H1 (cell line): ENCODE data around the gene FBXW8. TPM values are rescaled to one million over a fixed set of nuclear protein-coding genes. Genes with fewer than 3 reads are reported as not detected.

Experiments
- CTCF ChIA-PET: fragments of 300-600 bp; sonication (Branson Sonifier 250); formaldehyde crosslinking; loops from one replicate; lab custom pipeline; 2021; ENCODE audit not compliant: partially characterized antibody; lab: Charles Lee
- POLR2A ChIA-PET: fragments of 300-600 bp; sonication (Branson Sonifier 250); formaldehyde crosslinking; loops from one replicate; lab custom pipeline; 2021; ENCODE audit warnings: inconsistent platforms; ENCODE audit not compliant: partially characterized antibody; lab: Charles Lee
- DNase-seq, 2 experiments: peaks; one replicate each; pipeline versions ENCODE4 v3.0.0 to v3.0.0-alpha.2; 2010 to 2022; ENCODE audit warnings: low spot score in 2 of 2, low read depth in 1 of 2, mixed read lengths in 1 of 2
- FAIRE-seq: peaks from 2 replicates; lab custom pipeline; 2011; peaks lifted over from hg19 to GRCh38; lab: Jason Lieb, UNC
- H2AFZ ChIP-seq: 2 replicates; pipeline ENCODE4 v1.8.1; 2012; ENCODE audit warnings: low read length, inconsistent platforms
- H2AK5ac ChIP-seq: 2 replicates; pipeline ENCODE4 v1.6.1; 2013; ENCODE audit warnings: low read depth, low read length
- H2BK120ac ChIP-seq: replicated peaks from 2 replicates; pipeline ENCODE3; 2013; ENCODE audit warnings: low read depth, low read length, inconsistent platforms
- H2BK12ac ChIP-seq: 2 replicates; pipeline ENCODE4 v1.6.1; 2013; ENCODE audit warnings: low read depth, low read length
- H2BK15ac ChIP-seq: 2 replicates; pipeline ENCODE4 v1.6.1; 2013; ENCODE audit warnings: low read length
- H2BK20ac ChIP-seq: 2 replicates; pipeline ENCODE4 v1.6.1; 2013; ENCODE audit warnings: low read length
- H2BK5ac ChIP-seq: 2 replicates; pipeline ENCODE4 v1.6.1; 2013; ENCODE audit warnings: low read depth, low read length
- H3K14ac ChIP-seq: 2 replicates; pipeline ENCODE4 v1.6.1; 2013; ENCODE audit warnings: inconsistent platforms; ENCODE audit not compliant: insufficient read length
- H3K18ac ChIP-seq: 2 replicates; pipeline ENCODE4 v1.6.1; 2013; ENCODE audit warnings: low read length; ENCODE audit errors: extremely low read depth
- H3K23ac ChIP-seq: 2 replicates; pipeline ENCODE4 v1.6.1; 2013; ENCODE audit warnings: inconsistent platforms; ENCODE audit not compliant: insufficient read length
- H3K23me2 ChIP-seq: 2 replicates; pipeline ENCODE4 v1.6.1; 2013; ENCODE audit warnings: low read depth, low read length
- H3K27ac ChIP-seq: 2 replicates; pipeline ENCODE4 v1.6.1; 2011; ENCODE audit warnings: low read depth, low read length, inconsistent platforms
- H3K27me3 ChIP-seq, 4 experiments: replicated peaks in 1 of 4; 1 replicate in 1 of 4; 2 replicates in 3 of 4; pipeline versions ENCODE4 v1.6.1 to v1.8.1; 2011 to 2013; ENCODE audit warnings: low read length in 3 of 4, mild to moderate bottlenecking in 3 of 4, inconsistent platforms in 2 of 4, mixed read lengths in 2 of 4, moderate library complexity in 1 of 4; ENCODE audit not compliant: control insufficient read depth in 3 of 4, insufficient read depth in 3 of 4; ENCODE audit errors: extremely low read depth in 1 of 4
- H3K36me3 ChIP-seq, 4 experiments: 2 replicates each; pipeline versions ENCODE4 v1.6.1 to v1.8.1; 2011 to 2013; ENCODE audit warnings: mild to moderate bottlenecking in 4 of 4, low read length in 3 of 4, moderate library complexity in 2 of 4, control low read depth in 1 of 4, inconsistent platforms in 1 of 4; ENCODE audit not compliant: insufficient read depth in 4 of 4, control insufficient read depth in 2 of 4
- H3K4ac ChIP-seq: replicated peaks from 2 replicates; pipeline ENCODE3; 2013; ENCODE audit warnings: low read length, low read depth, mixed read lengths, inconsistent platforms; ENCODE audit not compliant: insufficient read length
- H3K4me1 ChIP-seq, 4 experiments: replicated peaks in 1 of 4; 1 replicate in 1 of 4; 2 replicates in 3 of 4; pipeline versions ENCODE4 v1.6.1 to v1.8.1; 2011 to 2013; ENCODE audit warnings: low read length in 3 of 4, inconsistent platforms in 2 of 4, mixed read lengths in 1 of 4; ENCODE audit not compliant: insufficient read depth in 4 of 4, control insufficient read depth in 3 of 4
- H3K4me2 ChIP-seq, 2 experiments: 2 replicates each; pipeline versions ENCODE4 v1.6.1 to v1.8.1; 2011 to 2013; ENCODE audit warnings: low read depth in 2 of 2, low read length in 2 of 2, control low read depth in 1 of 2, inconsistent platforms in 1 of 2, mild to moderate bottlenecking in 1 of 2; ENCODE audit not compliant: insufficient read depth in 1 of 2
- H3K4me3 ChIP-seq, 4 experiments: fragments of 200-600, 300-600 bp in 1 of 4; sonication (generic), shearing (Covaris generic), sonication (Bioruptor Twin) in 1 of 4; 2 replicates each; pipeline versions ENCODE4 v1.5.1 to v1.8.1; 2011 to 2016; ENCODE audit warnings: low read length in 4 of 4, low read depth in 3 of 4, control low read depth in 2 of 4, inconsistent platforms in 2 of 4, mild to moderate bottlenecking in 2 of 4, mixed read lengths in 1 of 4, moderate library complexity in 1 of 4; ENCODE audit not compliant: insufficient read depth in 2 of 4; ENCODE audit errors: extremely low read depth in 1 of 4
- H3K56ac ChIP-seq: replicated peaks from 2 replicates; pipeline ENCODE3; 2013; ENCODE audit warnings: low read depth, mild to moderate bottlenecking, mixed read lengths, low read length, inconsistent platforms; ENCODE audit not compliant: insufficient read length
- H3K79me1 ChIP-seq: 2 replicates; pipeline ENCODE4 v1.6.1; 2013; ENCODE audit warnings: low read depth, low read length, control low read depth
- H3K79me2 ChIP-seq, 2 experiments: 2 replicates each; pipeline versions ENCODE4 v1.6.1 to v1.8.1; 2012 to 2013; ENCODE audit warnings: low read length in 2 of 2, mild to moderate bottlenecking in 2 of 2, inconsistent platforms in 1 of 2; ENCODE audit not compliant: insufficient read depth in 2 of 2, control insufficient read depth in 1 of 2
- H3K9ac ChIP-seq, 4 experiments: replicated peaks in 1 of 4; 1 replicate in 1 of 4; 2 replicates in 3 of 4; pipeline versions ENCODE4 v1.6.1 to v1.8.1; 2011 to 2013; ENCODE audit warnings: low read depth in 3 of 4, low read length in 3 of 4, control low read depth in 2 of 4, mild to moderate bottlenecking in 2 of 4, moderate library complexity in 2 of 4, inconsistent platforms in 1 of 4; ENCODE audit errors: extremely low read depth in 1 of 4
- H3K9me3 ChIP-seq, 2 experiments: 2 replicates each; pipeline versions ENCODE4 v1.6.1 to v1.8.1; 2012 to 2013; ENCODE audit warnings: mild to moderate bottlenecking in 2 of 2, moderate library complexity in 2 of 2, control low read depth in 1 of 2, inconsistent platforms in 1 of 2, low read depth in 1 of 2, low read length in 1 of 2, mixed read lengths in 1 of 2; ENCODE audit not compliant: insufficient read depth in 2 of 2
- H4K20me1 ChIP-seq, 2 experiments: replicated peaks in 1 of 2; 2 replicates each; pipeline versions ENCODE3 to v1.8.1; 2011 to 2013; ENCODE audit warnings: inconsistent platforms in 2 of 2, low read length in 2 of 2, mild to moderate bottlenecking in 1 of 2; ENCODE audit not compliant: insufficient read depth in 2 of 2, control insufficient read depth in 1 of 2
- H4K5ac ChIP-seq: 2 replicates; pipeline ENCODE4 v1.6.1; 2013; ENCODE audit warnings: low read length, low read depth, mixed read lengths, inconsistent platforms; ENCODE audit not compliant: insufficient read length
- H4K8ac ChIP-seq: 2 replicates; pipeline ENCODE4 v1.8.0; 2013; ENCODE audit warnings: mild to moderate bottlenecking, moderate library complexity, low read length, inconsistent platforms; ENCODE audit not compliant: insufficient read depth; ENCODE audit errors: extremely low read depth
- H4K91ac ChIP-seq: replicated peaks from 2 replicates; pipeline ENCODE3; 2013; ENCODE audit warnings: low read length, mixed read lengths, inconsistent platforms; ENCODE audit not compliant: insufficient read length
- ASH2L ChIP-seq: fragments of 200-600, 300-600 bp; sonication (generic); IDR thresholded peaks from one replicate; pipeline ENCODE4 v1.7.1; 2017; ENCODE audit warnings: low read length
- ATF3 ChIP-seq: IDR thresholded peaks from 2 replicates; pipeline ENCODE4 v1.6.1; 2011; ENCODE audit warnings: low read depth, mild to moderate bottlenecking, low read length; ENCODE audit not compliant: insufficient read depth
- BRCA1 ChIP-seq: IDR thresholded peaks from 2 replicates; pipeline ENCODE4 v1.6.1; 2012; ENCODE audit warnings: low read depth, low read length, improper control_type of control experiment
- CBX8 ChIP-seq: fragments of 300-800, 300-1000 bp; sonication (generic); IDR thresholded peaks from 2 replicates; pipeline ENCODE4 v1.7.1; 2016; ENCODE audit warnings: low read depth, low read length, borderline replicate concordance
- CHD1 ChIP-seq: IDR thresholded peaks from 2 replicates; pipeline ENCODE4 v1.6.1; 2012; ENCODE audit warnings: low read depth, low read length, improper control_type of control experiment
- CTCF ChIP-seq, 3 experiments: IDR thresholded peaks; 1 replicate in 2 of 3; 2 replicates in 1 of 3; pipeline versions ENCODE4 v1.5.1 to v1.6.1; 2011; ENCODE audit warnings: low read length in 3 of 3, mild to moderate bottlenecking in 3 of 3, inconsistent platforms in 2 of 3, low read depth in 1 of 3, moderate library complexity in 1 of 3; ENCODE audit not compliant: insufficient read depth in 1 of 3; ENCODE audit errors: control extremely low read depth in 1 of 3
- NANOG ChIP-seq: IDR thresholded peaks from 2 replicates; pipeline ENCODE4 v1.6.1; 2011; ENCODE audit warnings: low read length, low read depth, mild to moderate bottlenecking, inconsistent platforms; ENCODE audit not compliant: insufficient read depth, poor library complexity, severe bottlenecking
- PHF8 ChIP-seq: fragments of 200-600 bp; sonication (generic); conservative IDR thresholded peaks from 2 replicates; pipeline ENCODE4 v1.7.1; 2012; ENCODE audit warnings: low read depth, mild to moderate bottlenecking, inconsistent platforms, low read length, moderate library complexity
- RXRA ChIP-seq: IDR thresholded peaks from 2 replicates; pipeline ENCODE4 v1.6.1; 2011; ENCODE audit warnings: low read depth, mild to moderate bottlenecking, low read length, moderate library complexity; ENCODE audit not compliant: insufficient read depth
- TAF7 ChIP-seq: optimal IDR thresholded peaks from 2 replicates; pipeline ENCODE3; 2011; ENCODE audit warnings: low read depth, mild to moderate bottlenecking, inconsistent platforms, low read length, moderate library complexity, borderline replicate concordance
- whole genome bisulfite sequencing, 2 experiments: shearing (Covaris generic) in 1 of 2; methylation state at CpG; one replicate each; pipeline versions ENCODE4 v1.1.6 to v1.1.7; 2013 to 2015; ENCODE audit warnings: low lambda C conversion rate in 2 of 2, mixed read lengths in 2 of 2, inconsistent platforms in 1 of 2, low coverage in 1 of 2, missing lambda C conversion rate in 1 of 2; ENCODE audit not compliant: insufficient replicate concordance in 2 of 2, insufficient coverage in 1 of 2, insufficient read length in 1 of 2; ENCODE audit errors: extremely low coverage in 1 of 2, missing lambda C conversion rate in 1 of 2; 5-methylcytosine and 5-hydroxymethylcytosine counted together
- polyA plus RNA-seq, 7 experiments: library from polyadenylated mRNA; depleted of rRNA in 3 of 7; stranded (reverse) in 5 of 7; unstranded in 2 of 7; fragments of >200 nt in 5 of 7; fragments of 200-250 nt in 2 of 7; gene quantifications; 1 replicate in 5 of 7; 2 replicates in 1 of 7; 4 replicates in 1 of 7; pipeline versions ENCODE4 v1.2.1 to v1.2.3, GENCODE V29; 2011 to 2013; ENCODE audit warnings: missing spikeins in 2 of 7, mixed read lengths in 2 of 7
- total RNA-seq: library from RNA; stranded (reverse); fragmentation: NEBNext Ultra II Directional; extraction: Animal tissue kit (Norgen Biotek cat#: 25700); gene quantifications from 2 replicates; pipeline ENCODE4 v1.2.1, GENCODE V29; 2021

The FBXW8 gene
- total and polyA plus RNA-seq, 2 of the 8 experiments (the other 6 are each of a cell fraction or from before 2014, with no cell fraction given): 15.8 to 16.0 TPM

DNA sequence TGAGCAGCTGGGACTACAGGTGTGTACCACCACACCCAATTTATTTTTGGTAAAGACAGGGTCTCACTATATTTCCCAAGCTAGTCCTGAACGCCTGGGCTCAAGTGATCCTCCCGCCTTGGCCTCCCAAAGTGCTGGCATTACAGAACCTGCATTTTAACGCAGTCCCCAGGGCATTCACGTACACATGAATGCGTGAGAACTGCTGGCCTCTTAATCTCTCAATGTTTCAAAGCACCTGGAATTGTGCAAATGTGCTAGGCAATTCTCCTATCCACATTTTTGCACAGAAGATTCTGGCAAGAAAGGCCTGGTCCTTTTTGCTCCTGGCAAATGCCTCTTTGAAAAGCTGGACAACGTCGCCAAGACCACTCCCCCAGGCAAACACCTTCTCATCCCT lies 153.3 kb downstream of the FBXW8 start:
- no peak overlapping the region for H2BK120ac ChIP-seq
- no peak overlapping the region for H3K4me2 ChIP-seq
- H3K23me2 ChIP-seq: no peaks in the 10 kb centered on the region; the same call in 1 of the 2 replicates
- H2BK20ac ChIP-seq: no peak overlapping the region
- H2AK5ac ChIP-seq: peak overlapping the region; percentile 41; the same call in 1 of the 2 replicates
- peaks cover 0 to 15% (median 9%) of the 10 kb centered on the region in 4 experiments; a peak in 6 of 7 replicates for H3K4me1 ChIP-seq
- 0 out of 2 replicates have a peak overlapping the region, but pooled peaks have one; percentile 71 for H2BK5ac ChIP-seq
- H3K14ac ChIP-seq: no peak overlapping the region
- H3K79me2 ChIP-seq: no peaks in the 10 kb centered on the region
- no peak overlapping the region; a peak in 1 of 7 replicates for H3K9ac ChIP-seq
- DNase-seq (no peak), FAIRE-seq (no peak)
- no peak overlapping the region for H4K8ac ChIP-seq
- WGBS, 2 experiments: 94% methylated on average over 7 of the region's 7 CpGs; no CpG with 5 or more reads in 1 of the 2 experiments
- no peak overlapping the region for H3K23ac ChIP-seq
- no peak overlapping the region for H3K56ac ChIP-seq
- H3K79me1 ChIP-seq: no peaks in the 10 kb centered on the region
- H2BK12ac ChIP-seq: 0 out of 2 replicates have a peak overlapping the region, but pooled peaks have one; percentile 68
- H3K18ac ChIP-seq: peak overlapping the region; percentile 1; the same call in 1 of the 2 replicates
- H3K4me3 ChIP-seq: no peak overlapping the region
- H4K5ac ChIP-seq: no peak overlapping the region
- no peaks in the 10 kb centered on the region for H3K9me3 ChIP-seq
- CTCF ChIA-PET: interaction anchor here (0.6 to 2.8 kb wide), 8 partner anchors 9 to 495 kb away, joined by 3 to 18 read pairs (median 4); no protein-coding TSS in a partner anchor
- H2BK15ac ChIP-seq: peak overlapping the region; percentile 65; the same call in 1 of the 2 replicates
- no peaks in the 10 kb centered on the region for H4K20me1 ChIP-seq
- no peak overlapping the region for H3K4ac ChIP-seq
- no peak overlapping the region for H4K91ac ChIP-seq
- no peak overlapping the region for H2AFZ ChIP-seq
- no peaks in the 10 kb centered on the region for H3K27me3 ChIP-seq
- no peaks in the 10 kb centered on the region for H3K36me3 ChIP-seq
- TF ChIP-seq ASH2L (no peak), CBX8 (no peak), NANOG (no peak), PHF8 (no peak), CHD1 (no peak), TAF7 (no peak), RXRA (no peak), CTCF (IDR thresholded peaks at IDR 0.05; ENCODE audit: control extremely low read depth in 1 of 3, insufficient read depth in 1 of 3, low read depth in 1 of 3, low read length in 3 of 3) (no peak), BRCA1 (no peak), ATF3 (no peak)
- POLR2A ChIA-PET: no interaction called here
- no peak overlapping the region for H3K27ac ChIP-seq
